GM21723 (cell line): ENCODE results near the gene GNA14.
"Not testable (repeated sequence)": the region's sequence is repeated elsewhere in the genome, so short reads cannot be mapped to it uniquely, and the experiment has no call there.

Experiments
- ATAC-seq: cut with Tn5 transposase; IDR thresholded peaks from one replicate; pipeline ENCODE4 v1.9.1; 2021; ENCODE audit warnings: mild to moderate bottlenecking, moderate library complexity; ENCODE audit not compliant: unreplicated experiment

Gene GNA14

DNA sequence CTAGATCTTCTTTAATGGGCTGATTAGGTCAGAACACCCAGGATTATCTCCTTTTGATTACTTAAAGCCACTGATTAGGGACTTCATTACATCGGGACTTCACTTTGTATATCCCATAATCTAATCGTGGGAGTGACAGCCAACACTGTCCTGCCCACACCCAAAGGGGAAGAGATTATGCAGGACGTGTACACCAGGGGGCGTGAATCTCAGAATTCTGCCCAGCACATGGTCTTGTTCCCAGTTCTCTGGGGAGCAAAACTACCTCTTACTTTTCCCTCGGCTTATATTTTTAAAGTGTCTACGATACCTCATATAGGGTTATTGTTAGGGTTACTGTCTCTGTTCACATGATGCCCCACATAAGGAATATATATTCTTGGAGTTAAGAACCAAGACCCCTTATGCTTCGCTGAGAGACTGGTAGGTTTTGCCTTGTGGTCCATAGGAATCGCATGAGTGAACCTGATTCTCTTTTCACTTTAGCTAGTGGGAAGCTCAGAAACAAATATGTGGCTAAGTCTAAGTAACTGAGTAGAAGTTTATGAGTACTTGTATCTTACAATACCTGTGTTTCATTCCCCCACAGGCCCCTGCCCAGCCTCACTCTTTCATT, 192.7 kb downstream of the GNA14 start:
- no peak for ATAC-seq

DNA sequence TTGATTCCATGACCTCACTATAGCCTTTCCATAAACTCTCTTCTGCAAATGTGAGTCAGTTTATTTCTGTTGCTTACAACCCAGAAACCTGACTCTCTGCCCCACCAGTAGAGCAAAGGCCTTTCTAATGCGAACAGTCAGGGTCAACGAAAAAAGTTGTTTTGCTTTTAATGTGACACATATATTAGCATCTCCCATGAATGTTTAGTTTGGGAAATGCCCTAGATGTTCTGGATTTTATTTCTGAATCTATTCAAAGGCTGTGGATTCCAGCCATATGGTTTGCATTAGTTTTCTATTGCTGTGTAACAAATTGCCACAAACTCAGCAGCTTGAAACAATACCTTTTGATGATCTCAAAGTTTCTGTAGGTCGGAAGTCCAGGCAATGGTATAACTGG, 193.5 kb downstream of the GNA14 start:
- ATAC-seq = no peak

- ATAC-seq = no peak
Measured at GRCh38 chr9:77453825-77454647, 194.1 kb downstream of the GNA14 start.

DNA sequence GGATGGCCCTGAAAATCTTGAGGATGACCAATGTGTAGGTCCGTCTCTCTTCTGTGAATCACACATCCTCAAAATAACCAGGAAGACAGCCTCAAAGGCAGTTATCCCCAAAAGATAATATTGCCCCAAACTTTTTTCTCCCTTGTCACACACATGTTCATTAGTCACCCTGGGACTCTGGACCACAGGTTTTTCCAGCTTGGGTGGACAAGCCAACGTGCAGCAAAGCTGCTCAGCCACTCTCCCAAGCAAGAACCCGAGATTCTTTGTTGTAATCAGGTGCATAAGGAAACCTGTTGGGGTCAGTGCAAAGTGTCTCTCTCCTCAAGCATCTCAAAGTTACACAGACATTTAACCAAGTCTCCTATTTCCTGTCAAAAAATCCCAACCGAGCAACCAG, 196.6 kb downstream of the GNA14 start:
- no peak for ATAC-seq

- ATAC-seq = no peak
Measured at GRCh38 chr9:77450085-77450475, 198.0 kb downstream of the GNA14 start.

GRCh38 chr9:77449240-77450084, 198.7 kb downstream of the GNA14 start:
- ATAC-seq = no peak

DNA sequence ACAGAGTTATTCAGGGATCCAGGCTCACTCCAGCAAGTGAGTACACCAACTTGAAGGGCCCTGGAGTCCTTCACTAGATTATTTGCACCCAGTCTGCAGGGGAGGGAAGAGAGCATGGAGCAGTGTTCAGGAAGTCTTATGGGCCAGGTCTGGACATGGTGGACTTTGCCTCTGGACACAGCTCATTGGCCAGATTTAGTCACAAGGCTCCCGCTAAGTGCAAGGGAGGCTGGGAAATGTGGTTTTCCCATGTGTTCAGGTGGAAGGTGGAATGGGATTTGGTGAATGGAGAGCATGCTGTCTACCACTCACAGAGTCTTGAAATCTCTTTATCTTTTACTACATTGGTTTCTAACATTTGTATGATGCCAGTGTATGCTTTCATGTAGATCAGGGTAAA, 200.5 kb downstream of the GNA14 start:
- no peak for ATAC-seq

- ATAC-seq = no peak
Measured at GRCh38 chr9:77442436-77442835, 205.7 kb downstream of the GNA14 start.

- not testable (repeated sequence) for ATAC-seq
Measured at GRCh38 chr9:77441124-77441523, 207.0 kb downstream of the GNA14 start.

DNA sequence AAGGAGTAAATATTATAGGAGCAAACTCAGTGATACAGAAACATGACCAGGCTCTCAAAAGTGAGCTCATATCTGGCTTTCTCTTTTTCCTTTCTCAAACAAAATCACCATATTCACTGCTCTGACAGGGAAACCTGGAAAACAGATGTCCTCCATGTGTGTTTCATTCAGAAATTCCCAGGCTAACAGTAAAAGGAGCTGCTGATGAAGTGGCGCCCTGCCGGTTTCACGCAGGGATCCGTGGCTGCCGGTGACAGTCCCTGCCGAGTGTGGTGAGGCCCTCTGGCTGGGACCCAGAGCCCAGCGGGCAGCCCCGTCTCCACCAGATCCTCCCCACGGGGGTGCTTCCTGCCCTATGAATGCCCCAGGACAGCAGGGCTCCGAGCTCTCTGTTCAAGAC, 208.1 kb downstream of the GNA14 start:
- ATAC-seq = no peak

DNA sequence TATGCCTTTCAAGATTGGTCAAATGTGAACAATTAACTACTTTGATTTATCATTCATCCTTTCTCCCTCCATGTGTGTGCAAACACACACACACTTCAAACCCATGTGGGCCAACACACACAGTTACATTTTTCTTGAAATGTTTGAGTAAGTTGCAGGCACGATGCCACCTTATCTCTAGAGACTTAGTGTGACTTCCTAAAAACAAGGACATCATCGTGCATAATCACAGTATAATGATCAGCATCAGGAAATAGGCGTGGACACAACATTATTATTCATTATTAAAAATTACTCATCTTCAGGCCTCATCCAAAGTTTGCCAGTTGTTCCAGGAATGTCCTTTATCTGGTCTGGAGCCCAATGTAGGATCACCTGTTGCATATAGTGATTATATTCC, 209.5 kb downstream of the GNA14 start:
- no peak for ATAC-seq

DNA sequence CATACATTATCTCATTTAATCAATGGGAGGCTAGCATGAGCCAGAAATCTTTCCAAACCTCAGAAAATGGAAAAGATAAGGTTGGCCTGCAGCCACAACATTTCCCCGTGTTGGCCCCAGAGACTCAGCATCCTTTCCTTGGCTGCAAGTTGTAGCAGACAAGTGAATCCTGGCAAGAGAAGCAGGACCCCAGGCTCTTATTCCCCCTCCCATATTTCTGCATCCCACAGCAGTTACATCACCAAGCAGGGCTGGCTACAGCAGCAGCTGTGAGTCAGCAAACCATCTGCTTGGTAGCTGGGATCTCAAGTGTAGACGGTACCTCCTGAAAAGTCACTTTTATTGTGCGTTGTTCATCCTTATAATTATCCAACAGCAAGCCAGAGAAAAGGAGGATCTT, 212.4 kb downstream of the GNA14 start:
- no peak for ATAC-seq

- ATAC-seq = no peak
Measured at GRCh38 chr9:77435277-77435676, 212.8 kb downstream of the GNA14 start.

DNA sequence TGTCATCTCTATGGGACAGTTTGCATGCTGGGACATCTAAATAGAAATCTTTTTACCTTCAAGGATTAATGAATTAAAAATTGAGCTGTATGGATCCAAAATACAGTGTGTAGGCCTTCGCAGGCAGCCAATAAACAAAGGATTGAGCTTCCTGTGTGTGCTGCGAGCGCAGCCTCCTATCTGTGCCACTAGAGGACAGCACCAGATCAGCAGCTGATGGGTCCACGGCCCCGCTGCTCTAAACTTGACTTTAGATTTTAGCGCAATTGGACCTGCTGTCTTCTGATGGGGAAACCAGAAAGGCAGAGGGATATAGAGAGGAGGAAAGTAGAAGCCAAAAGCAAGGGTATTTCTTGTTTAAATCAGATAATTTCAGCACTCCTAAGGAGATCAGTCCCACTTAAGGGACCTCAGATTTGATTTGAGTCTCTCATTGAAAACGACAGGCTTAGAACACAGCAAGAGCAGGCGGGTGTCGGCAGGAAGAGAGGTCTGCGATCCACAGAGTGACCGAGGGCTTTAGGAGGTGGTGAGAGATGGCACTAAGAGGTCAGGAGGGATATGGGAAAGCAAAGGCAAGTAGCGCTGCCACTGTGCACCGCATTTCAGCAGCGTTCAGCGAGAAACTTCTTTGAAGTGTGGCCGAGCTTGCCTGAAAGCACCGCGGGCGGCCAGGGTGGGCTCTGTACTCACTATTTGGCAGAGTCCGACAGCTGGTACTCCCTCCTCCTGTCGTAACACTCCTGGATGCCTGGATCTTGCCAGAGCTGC, 214.3 kb downstream of the GNA14 start:
- ATAC-seq = peak; percentile 89

GRCh38 chr9:77432053-77432452, 216.1 kb downstream of the GNA14 start:
- no peak for ATAC-seq

- ATAC-seq = no peak
Measured at GRCh38 chr9:77429928-77430327, 218.2 kb downstream of the GNA14 start.

GRCh38 chr9:77427256-77427927, 220.7 kb downstream of the GNA14 start:
- ATAC-seq = no peak

- ATAC-seq = no peak
Measured at GRCh38 chr9:77426712-77427111, 221.4 kb downstream of the GNA14 start.

GRCh38 chr9:77424993-77425392, 223.1 kb downstream of the GNA14 start:
- no peak for ATAC-seq

DNA sequence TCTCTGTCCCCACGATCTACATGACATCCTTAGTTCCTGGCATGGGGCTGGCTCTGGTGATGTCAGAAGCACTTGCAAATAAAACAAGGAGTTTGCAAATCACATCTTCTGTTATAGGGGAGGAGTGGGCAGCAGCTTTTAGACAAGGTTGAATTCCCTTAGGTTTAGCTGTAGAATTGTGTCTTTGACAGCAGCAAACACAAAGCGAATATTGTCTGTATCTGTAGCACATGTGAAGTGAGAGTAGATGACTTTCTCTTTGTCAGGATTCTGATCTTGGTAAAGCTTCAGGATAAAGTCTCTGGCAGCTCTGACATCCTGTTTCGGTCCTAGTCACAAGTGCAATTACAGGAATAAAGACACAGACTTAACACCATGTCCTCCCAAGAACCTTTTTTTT, 224.3 kb downstream of the GNA14 start:
- ATAC-seq = no peak
